ENCODE results near the gene CABP2.

- TF ChIP-seq GATA3 (IDR thresholded peaks at IDR 0.05; ENCODE audit: low read depth, low read length): no peak
- no peak for TF ChIP-seq GATA2 (IDR thresholded peaks at IDR 0.05; ENCODE audit: low read depth, low read length)
Measured at GRCh38 chr11:67497656-67498291, 25.5 kb downstream of the CABP2 start.

All from SH-SY5Y (cell line).